ENCODE measurements around the gene CERK. TPM values are rescaled to one million over a fixed set of nuclear protein-coding genes. Genes with fewer than 3 reads are reported as not detected.

Gene CERK
- polyA plus RNA-seq, 1 of the 3 experiments (the other 2 are of a cell fraction) = 32.6 TPM

DNA sequence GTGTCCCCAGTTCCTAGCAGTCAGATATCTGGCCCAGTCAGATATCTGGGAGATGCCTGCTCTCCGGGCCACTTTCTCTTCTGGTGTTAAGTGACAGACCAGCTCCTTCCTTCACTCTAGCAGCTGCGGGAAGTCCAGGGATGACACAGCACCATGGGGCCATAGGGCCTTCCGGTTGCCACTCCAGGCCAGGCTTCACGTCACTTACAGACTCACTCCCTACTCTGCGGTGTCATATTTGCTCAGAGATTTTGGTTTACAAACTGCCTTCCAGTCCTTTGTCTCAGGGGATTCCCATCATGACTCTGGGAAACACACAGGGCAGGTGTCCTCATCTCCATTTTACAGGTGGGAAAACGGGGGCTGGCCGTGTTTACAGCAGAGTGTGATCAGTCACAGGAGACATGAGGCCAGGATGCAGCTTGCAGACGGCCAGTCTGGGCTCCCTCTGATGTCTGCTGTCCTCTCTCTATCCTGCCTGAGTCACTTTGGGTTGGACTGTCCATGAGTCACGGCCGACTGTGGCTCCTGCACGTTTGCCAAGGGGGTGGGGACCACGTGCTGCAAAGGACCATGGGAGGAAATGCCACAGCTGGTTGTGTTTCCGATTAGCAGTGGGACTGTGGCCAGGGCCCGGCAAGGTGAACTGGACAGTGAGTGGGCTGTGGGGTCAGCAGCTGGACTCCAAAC lies 16.2 kb upstream of the CERK start (continued):
- TF ChIP-seq JUND (IDR thresholded peaks at IDR 0.05) = peak; percentile 86
- peak; percentile 33; the same call in 1 of the 2 replicates for TF ChIP-seq RCOR1 (IDR thresholded peaks at IDR 0.05; ENCODE audit: low read length)
- TF ChIP-seq MAX (IDR thresholded peaks at IDR 0.05; ENCODE audit: low read depth) = peak; percentile 96

GRCh38 chr22:46753761-46754109 lies 15.7 kb upstream of the CERK start:
- ChIA-PET POLR2A (no interaction called here), CTCF (interaction anchor here (1.3 kb wide), 1 partner anchor 192 kb away, joined by 3 read pairs; no protein-coding TSS in a partner anchor)
- Histone ChIP-seq H4K20me1 (ENCODE audit: insufficient read depth) (no peaks in the 10 kb centered on the region), H3K9me2 (no peaks in the 10 kb centered on the region), H3K27ac (ENCODE audit: low read depth in 2 of 2, low read length in 1 of 2) (peak overlapping the region; percentile 93), H3K4me3 (ENCODE audit: low read depth in 2 of 2, low read length in 1 of 2) (peak overlapping the region in 1 of 2 experiments; percentile 25; a peak in 1 of 4 replicates), H3F3A (replicated peaks; ENCODE audit: insufficient read depth) (peaks cover 21% of the 10 kb centered on the region), H3K9ac (peak overlapping the region; percentile 75), H3K9me3 (no peaks in the 10 kb centered on the region; the same call in 1 of the 2 replicates), H3K79me2 (ENCODE audit: insufficient read depth) (no peaks in the 10 kb centered on the region), H3K27me3 (ENCODE audit: insufficient read depth) (no peaks in the 10 kb centered on the region), H3K4me1 (ENCODE audit: control insufficient read depth in 1 of 2, insufficient read depth in 2 of 2, low read depth in 1 of 2, low read length in 1 of 2) (peaks cover 24 to 26% of the 10 kb centered on the region in 2 experiments; a peak in 3 of 4 replicates), H3K4me2 (peak overlapping the region; percentile 64), H2AFZ (ENCODE audit: low read depth) (no peak overlapping the region), H3K36me3 (replicated peaks in 1 of 2; ENCODE audit: control insufficient read depth in 1 of 2, insufficient read depth in 2 of 2, low read length in 1 of 2) (no peaks in the 10 kb centered on the region)
- no peak for DNase-seq
- WGBS (ENCODE audit: low lambda C conversion rate) = 60% methylated on average over 3 of the region's 4 CpGs
- TF ChIP-seq EP300 (IDR thresholded peaks at IDR 0.05; ENCODE audit: borderline replicate concordance in 1 of 2, low read depth in 1 of 2, low read length in 1 of 2) = no peak
- no peak for TF ChIP-seq MAX (IDR thresholded peaks at IDR 0.05; ENCODE audit: low read depth)
- TF ChIP-seq, protein P1, sequence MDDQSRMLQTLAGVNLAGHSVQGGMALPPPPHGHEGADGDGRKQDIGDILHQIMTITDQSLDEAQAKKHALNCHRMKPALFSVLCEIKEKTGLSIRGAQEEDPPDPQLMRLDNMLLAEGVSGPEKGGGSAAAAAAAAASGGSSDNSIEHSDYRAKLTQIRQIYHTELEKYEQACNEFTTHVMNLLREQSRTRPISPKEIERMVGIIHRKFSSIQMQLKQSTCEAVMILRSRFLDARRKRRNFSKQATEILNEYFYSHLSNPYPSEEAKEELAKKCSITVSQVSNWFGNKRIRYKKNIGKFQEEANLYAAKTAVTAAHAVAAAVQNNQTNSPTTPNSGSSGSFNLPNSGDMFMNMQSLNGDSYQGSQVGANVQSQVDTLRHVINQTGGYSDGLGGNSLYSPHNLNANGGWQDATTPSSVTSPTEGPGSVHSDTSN (IDR thresholded peaks at IDR 0.05) = no peak
- TF ChIP-seq ELF1 (IDR thresholded peaks at IDR 0.05) = no peak
- no peak for TF ChIP-seq YY1 (IDR thresholded peaks at IDR 0.05; ENCODE audit: low read depth)
- no peak for TF ChIP-seq FOSL2 (IDR thresholded peaks at IDR 0.05; ENCODE audit: borderline replicate concordance, low read depth)
- no peak for TF ChIP-seq SMC3 (IDR thresholded peaks at IDR 0.05; ENCODE audit: low read depth, low read length)
- TF ChIP-seq, protein P2, sequence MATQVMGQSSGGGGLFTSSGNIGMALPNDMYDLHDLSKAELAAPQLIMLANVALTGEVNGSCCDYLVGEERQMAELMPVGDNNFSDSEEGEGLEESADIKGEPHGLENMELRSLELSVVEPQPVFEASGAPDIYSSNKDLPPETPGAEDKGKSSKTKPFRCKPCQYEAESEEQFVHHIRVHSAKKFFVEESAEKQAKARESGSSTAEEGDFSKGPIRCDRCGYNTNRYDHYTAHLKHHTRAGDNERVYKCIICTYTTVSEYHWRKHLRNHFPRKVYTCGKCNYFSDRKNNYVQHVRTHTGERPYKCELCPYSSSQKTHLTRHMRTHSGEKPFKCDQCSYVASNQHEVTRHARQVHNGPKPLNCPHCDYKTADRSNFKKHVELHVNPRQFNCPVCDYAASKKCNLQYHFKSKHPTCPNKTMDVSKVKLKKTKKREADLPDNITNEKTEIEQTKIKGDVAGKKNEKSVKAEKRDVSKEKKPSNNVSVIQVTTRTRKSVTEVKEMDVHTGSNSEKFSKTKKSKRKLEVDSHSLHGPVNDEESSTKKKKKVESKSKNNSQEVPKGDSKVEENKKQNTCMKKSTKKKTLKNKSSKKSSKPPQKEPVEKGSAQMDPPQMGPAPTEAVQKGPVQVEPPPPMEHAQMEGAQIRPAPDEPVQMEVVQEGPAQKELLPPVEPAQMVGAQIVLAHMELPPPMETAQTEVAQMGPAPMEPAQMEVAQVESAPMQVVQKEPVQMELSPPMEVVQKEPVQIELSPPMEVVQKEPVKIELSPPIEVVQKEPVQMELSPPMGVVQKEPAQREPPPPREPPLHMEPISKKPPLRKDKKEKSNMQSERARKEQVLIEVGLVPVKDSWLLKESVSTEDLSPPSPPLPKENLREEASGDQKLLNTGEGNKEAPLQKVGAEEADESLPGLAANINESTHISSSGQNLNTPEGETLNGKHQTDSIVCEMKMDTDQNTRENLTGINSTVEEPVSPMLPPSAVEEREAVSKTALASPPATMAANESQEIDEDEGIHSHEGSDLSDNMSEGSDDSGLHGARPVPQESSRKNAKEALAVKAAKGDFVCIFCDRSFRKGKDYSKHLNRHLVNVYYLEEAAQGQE (IDR thresholded peaks at IDR 0.05; ENCODE audit: low read depth, low read length) = no peak
